Left lung (tissue), 10 donors: ENCODE data around the gene HNRNPF. TPM values are rescaled to one million over a fixed set of nuclear protein-coding genes. Genes with fewer than 3 reads are reported as not detected.

ENCODE experiments used
- ATAC-seq: fragments of 200-7000 bp; cut with Tn5 transposase; one replicate; pipeline ENCODE4 v1.9.1; 2020; ENCODE audit warnings: moderate library complexity
- DNase-seq, 4 donors: peaks; one replicate each; pipeline ENCODE4 v3.0.0-alpha.2; 2013 to 2020
- H3K27ac ChIP-seq, 2 donors: fragments of 200-600 bp; sonication (generic) in 1 of 2; one replicate each; pipeline versions ENCODE4 v1.5.0 to v1.8.0; 2020 to 2021
- H3K27me3 ChIP-seq, 2 donors: fragments of 200-600 bp; sonication (generic) in 1 of 2; one replicate each; pipeline versions ENCODE4 v1.5.0 to v1.8.0; 2020 to 2021
- H3K36me3 ChIP-seq, 2 donors: fragments of 200-600 bp; sonication (generic) in 1 of 2; one replicate each; pipeline versions ENCODE4 v1.5.0 to v1.8.0; 2020 to 2021
- H3K4me1 ChIP-seq, 2 donors: fragments of 200-600 bp; one replicate each; pipeline ENCODE4 v1.8.0; 2021
- H3K4me3 ChIP-seq, 2 donors: fragments of 200-600 bp; sonication (generic) in 1 of 2; one replicate each; pipeline versions ENCODE4 v1.5.0 to v1.8.0; 2020 to 2021; ENCODE audit warnings: mild to moderate bottlenecking in 1 of 2
- H3K9me3 ChIP-seq, 2 donors: fragments of 200-600 bp; sonication (generic) in 1 of 2; one replicate each; pipeline versions ENCODE4 v1.5.0 to v1.8.0; 2020 to 2021
- CTCF ChIP-seq, 2 donors: fragments of 200-600 bp; sonication (generic) in 1 of 2; IDR thresholded peaks; one replicate each; pipeline versions ENCODE4 v1.5.0 to v1.8.0; 2021; ENCODE audit warnings: antibody characterized with exemption in 2 of 2
- intact Hi-C, 2 donors: fragments of 100-400 bp; cut with DNase I; formaldehyde crosslinking; loops; one replicate each; pipeline versions ENCODE4 v1.11.2 to v1.14.2; 2022
- polyA plus RNA-seq, 6 donors: library from polyadenylated mRNA; unstranded; fragments of 120-200 nt; gene quantifications; one replicate each; pipeline ENCODE4 v1.2.1, GENCODE V29; 2013; ENCODE audit not compliant: insufficient read length in 6 of 6
- total RNA-seq, 2 donors: library from RNA; stranded (reverse); fragmentation: NEBNext Ultra II Directional; extraction: Animal tissue kit (Norgen Biotek cat#: 25700); gene quantifications; one replicate each; pipeline ENCODE4 v1.2.1, GENCODE V29; 2021
- donor health status: DM: no; HTN: yes; CAD: no.
- donor health status: DM: no; HTN: no; CAD: no.

The HNRNPF gene
- total and polyA plus RNA-seq, 8 donors, result 161 to 230 (median 175) TPM

GRCh38 chr10:43402176-43402575, 6.8 kb downstream of the HNRNPF start:
- DNase-seq (no peak), ATAC-seq (no peak)
- no peak overlapping the region for H3K4me3 ChIP-seq
- no peaks in the 10 kb centered on the region for H3K27me3 ChIP-seq
- intact Hi-C loops, result no loop called here
- H3K36me3 ChIP-seq, result peaks cover 0 to 18% of the 10 kb centered on the region in 2 donors
- H3K27ac ChIP-seq, result no peak overlapping the region
- no peaks in the 10 kb centered on the region for H3K9me3 ChIP-seq
- H3K4me1 ChIP-seq, result peaks cover 41 to 93% of the 10 kb centered on the region in 2 donors
- TF ChIP-seq CTCF (IDR thresholded peaks at IDR 0.05), result no peak

GRCh38 chr10:43401627-43402026, 7.4 kb downstream of the HNRNPF start:
- DNase-seq (no peak), ATAC-seq (no peak)
- no peaks in the 10 kb centered on the region for H3K27me3 ChIP-seq
- H3K27ac ChIP-seq, result no peak overlapping the region
- no peaks in the 10 kb centered on the region for H3K9me3 ChIP-seq
- TF ChIP-seq CTCF (IDR thresholded peaks at IDR 0.05), result no peak
- H3K4me3 ChIP-seq, result no peak overlapping the region
- H3K36me3 ChIP-seq, result peaks cover 0 to 18% of the 10 kb centered on the region in 2 donors
- intact Hi-C loops, result no loop called here
- H3K4me1 ChIP-seq, result peaks cover 41 to 93% of the 10 kb centered on the region in 2 donors

- intact Hi-C loops, result loop anchor here in 1 of 2 donors (5.0 kb wide), 1 partner anchor 38 kb away; the partner anchor contains the start of gene ZNF487
- peaks cover 0 to 20% of the 10 kb centered on the region in 2 donors for H3K36me3 ChIP-seq
- no peaks in the 10 kb centered on the region for H3K9me3 ChIP-seq
- peak overlapping the region in 1 of 2 donors; percentile 14 for H3K27ac ChIP-seq
- DNase-seq (no peak), ATAC-seq (no peak)
- H3K27me3 ChIP-seq, result no peaks in the 10 kb centered on the region
- H3K4me3 ChIP-seq, result no peak overlapping the region
- TF ChIP-seq CTCF (IDR thresholded peaks at IDR 0.05), result no peak
- H3K4me1 ChIP-seq, result peaks cover 39 to 91% of the 10 kb centered on the region in 2 donors
These were observed 9.4 kb downstream of the HNRNPF start for GRCh38 chr10:43399320-43400310.

- intact Hi-C loops, result loop anchor here in 1 of 2 donors (5.0 kb wide), 1 partner anchor 38 kb away; the partner anchor contains the start of gene ZNF487
- Histone ChIP-seq H3K36me3 (peaks cover 0 to 27% of the 10 kb centered on the region in 2 donors), H3K4me1 (peaks cover 35 to 91% of the 10 kb centered on the region in 2 donors), H3K27me3 (no peaks in the 10 kb centered on the region), H3K4me3 (no peak overlapping the region), H3K27ac (peak overlapping the region in 1 of 2 donors; percentile 98), H3K9me3 (no peaks in the 10 kb centered on the region)
- DNase-seq (no peak), ATAC-seq (no peak)
- TF ChIP-seq CTCF (IDR thresholded peaks at IDR 0.05), result no peak
These were observed 10.1 kb downstream of the HNRNPF start for GRCh38 chr10:43398939-43399319.
